Testis (tissue), 2 donors: Measurements from ENCODE around the gene MACROD2.

ENCODE experiments used
- POLR2A ChIP-seq: fragments of 450-650 bp; IDR thresholded peaks from one replicate; pipeline ENCODE4 v1.6.1; 2017; ENCODE audit warnings: antibody characterized with exemption, mild to moderate bottlenecking, moderate library complexity
- TF ChIP-seq, protein P1 (sequence below), 3 experiments: fragments of 450-650 bp in 2 of 3; fragments of 200-600 bp in 1 of 3; sonication (generic) in 1 of 3; IDR thresholded peaks; one replicate each; pipeline ENCODE4 v1.5.1; 2016 to 2019; ENCODE audit warnings: antibody characterized with exemption in 3 of 3, mild to moderate bottlenecking in 2 of 3, moderate library complexity in 1 of 3

GRCh38 chr20:14740380-14740779 is 745.1 kb downstream of the MACROD2 start:
- no peak for TF ChIP-seq POLR2A
- TF ChIP-seq, protein P1, sequence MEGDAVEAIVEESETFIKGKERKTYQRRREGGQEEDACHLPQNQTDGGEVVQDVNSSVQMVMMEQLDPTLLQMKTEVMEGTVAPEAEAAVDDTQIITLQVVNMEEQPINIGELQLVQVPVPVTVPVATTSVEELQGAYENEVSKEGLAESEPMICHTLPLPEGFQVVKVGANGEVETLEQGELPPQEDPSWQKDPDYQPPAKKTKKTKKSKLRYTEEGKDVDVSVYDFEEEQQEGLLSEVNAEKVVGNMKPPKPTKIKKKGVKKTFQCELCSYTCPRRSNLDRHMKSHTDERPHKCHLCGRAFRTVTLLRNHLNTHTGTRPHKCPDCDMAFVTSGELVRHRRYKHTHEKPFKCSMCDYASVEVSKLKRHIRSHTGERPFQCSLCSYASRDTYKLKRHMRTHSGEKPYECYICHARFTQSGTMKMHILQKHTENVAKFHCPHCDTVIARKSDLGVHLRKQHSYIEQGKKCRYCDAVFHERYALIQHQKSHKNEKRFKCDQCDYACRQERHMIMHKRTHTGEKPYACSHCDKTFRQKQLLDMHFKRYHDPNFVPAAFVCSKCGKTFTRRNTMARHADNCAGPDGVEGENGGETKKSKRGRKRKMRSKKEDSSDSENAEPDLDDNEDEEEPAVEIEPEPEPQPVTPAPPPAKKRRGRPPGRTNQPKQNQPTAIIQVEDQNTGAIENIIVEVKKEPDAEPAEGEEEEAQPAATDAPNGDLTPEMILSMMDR (IDR thresholded peaks at IDR 0.05): no peak
